H4 (cell line): ENCODE data around the gene CCDC121. TPM values are rescaled to one million over a fixed set of nuclear protein-coding genes. Genes with fewer than 3 reads are reported as not detected.

Experiments used
- DNase-seq: peaks from one replicate; pipeline ENCODE4 v3.0.0-alpha.2; 2015; ENCODE audit warnings: low spot score
- total RNA-seq: library from RNA; depleted of rRNA; stranded (reverse); fragments of >200 nt; shearing (Covaris generic); gene quantifications from 2 replicates; pipeline ENCODE4 v1.2.3, GENCODE V29; 2014; rRNA removed

CCDC121 gene
- total RNA-seq, 1 experiment from 2014 or later: 1.5 TPM

GRCh38 chr2:27582695-27583389 is 46.0 kb downstream of the CCDC121 start, which contains the start of gene ZNF512:
Gene ZNF512, plus strand, starts transcription at chr2:27583042. Its CDS starts 71 bp downstream, at chr2:27583113.
- DNase-seq: peak; percentile 88

GRCh38 chr2:27582129-27582694 is 46.6 kb downstream of the CCDC121 start:
- no peak for DNase-seq

GRCh38 chr2:27581417-27582128 is 47.2 kb downstream of the CCDC121 start:
- no peak for DNase-seq

Other genes with a start within 250 kb of the CCDC121 start
- 1.4 and 2.8 TPM in 2 replicates for gene ZNF513, start 248.3 kb downstream of the CCDC121 start, total RNA-seq
- 72.0 and 81.7 TPM in 2 replicates for gene PPM1G, start 219.4 kb downstream of the CCDC121 start, total RNA-seq
- gene NRBP1, start 200.4 kb downstream of the CCDC121 start, total RNA-seq: 99.9 and 102 TPM in 2 replicates
- not detected in 2 replicates for gene KRTCAP3, start 186.6 kb downstream of the CCDC121 start, total RNA-seq
- 4.5 and 6.3 TPM in 2 replicates for gene IFT172, start 139.3 kb downstream of the CCDC121 start, total RNA-seq
- gene FNDC4, start 133.8 kb downstream of the CCDC121 start, total RNA-seq: 0.16 and 0.29 TPM in 2 replicates
- gene GCKR, start 132.2 kb downstream of the CCDC121 start, total RNA-seq: not detected in 2 replicates
- gene ZNF512, start 46.0 kb downstream of the CCDC121 start, total RNA-seq: 16.9 and 18.0 TPM in 2 replicates
- gene GPN1, start within 50 bp of the CCDC121 start, total RNA-seq: 22.3 and 29.9 TPM in 2 replicates
- gene SUPT7L, start 34.6 kb upstream of the CCDC121 start, total RNA-seq: 9.1 and 11.8 TPM in 2 replicates
- gene SLC4A1AP, start 34.9 kb upstream of the CCDC121 start, total RNA-seq: 16.6 and 17.4 TPM in 2 replicates
- 99.6 and 124 TPM in 2 replicates for gene MRPL33, start 142.7 kb upstream of the CCDC121 start, total RNA-seq